ENCODE measurements around the gene MAS1. TPM values are rescaled to one million over a fixed set of nuclear protein-coding genes. Genes with fewer than 3 reads are reported as not detected.
"Not testable (repeated sequence)": the region's sequence is repeated elsewhere in the genome, so short reads cannot be mapped to it uniquely, and the experiment has no call there.

MAS1 gene
- total RNA-seq, 4 donors from 2014 or later, result not detected

DNA sequence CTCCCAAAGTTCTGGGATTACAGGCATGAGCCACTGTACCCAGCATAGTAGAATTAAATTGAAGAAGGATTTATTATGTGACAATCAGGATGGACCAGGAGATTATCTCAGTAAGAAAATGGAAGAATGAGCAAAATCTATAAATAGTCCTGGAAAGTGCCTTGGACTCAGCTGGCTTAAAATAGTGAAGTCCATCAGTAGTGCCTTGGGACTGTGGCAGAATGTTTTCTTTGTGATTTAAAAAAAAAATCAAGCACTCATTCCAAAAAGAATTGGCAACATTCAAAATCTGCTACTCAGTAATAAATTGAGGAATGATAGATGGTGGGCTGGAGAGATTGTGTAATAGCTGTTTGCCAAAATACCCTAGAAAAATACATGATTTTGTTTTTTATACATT lies 37.0 kb upstream of the MAS1 start:
- TF ChIP-seq EP300 (IDR thresholded peaks at IDR 0.05) (no peak), POLR2A (IDR thresholded peaks at IDR 0.05) (no peak), POLR2AphosphoS5 (IDR thresholded peaks at IDR 0.05) (no peak)
- TF ChIP-seq, protein P1, sequence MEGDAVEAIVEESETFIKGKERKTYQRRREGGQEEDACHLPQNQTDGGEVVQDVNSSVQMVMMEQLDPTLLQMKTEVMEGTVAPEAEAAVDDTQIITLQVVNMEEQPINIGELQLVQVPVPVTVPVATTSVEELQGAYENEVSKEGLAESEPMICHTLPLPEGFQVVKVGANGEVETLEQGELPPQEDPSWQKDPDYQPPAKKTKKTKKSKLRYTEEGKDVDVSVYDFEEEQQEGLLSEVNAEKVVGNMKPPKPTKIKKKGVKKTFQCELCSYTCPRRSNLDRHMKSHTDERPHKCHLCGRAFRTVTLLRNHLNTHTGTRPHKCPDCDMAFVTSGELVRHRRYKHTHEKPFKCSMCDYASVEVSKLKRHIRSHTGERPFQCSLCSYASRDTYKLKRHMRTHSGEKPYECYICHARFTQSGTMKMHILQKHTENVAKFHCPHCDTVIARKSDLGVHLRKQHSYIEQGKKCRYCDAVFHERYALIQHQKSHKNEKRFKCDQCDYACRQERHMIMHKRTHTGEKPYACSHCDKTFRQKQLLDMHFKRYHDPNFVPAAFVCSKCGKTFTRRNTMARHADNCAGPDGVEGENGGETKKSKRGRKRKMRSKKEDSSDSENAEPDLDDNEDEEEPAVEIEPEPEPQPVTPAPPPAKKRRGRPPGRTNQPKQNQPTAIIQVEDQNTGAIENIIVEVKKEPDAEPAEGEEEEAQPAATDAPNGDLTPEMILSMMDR (IDR thresholded peaks at IDR 0.05), result no peak
- Histone ChIP-seq H3K27ac (no peak overlapping the region), H3K27me3 (no peaks in the 10 kb centered on the region), H3K4me3 (no peak overlapping the region), H3K36me3 (no peaks in the 10 kb centered on the region), H3K9me3 (no peaks in the 10 kb centered on the region), H3K4me1 (no peaks in the 10 kb centered on the region)
- no peak for DNase-seq (ENCODE audit: low spot score in 2 of 2)

DNA sequence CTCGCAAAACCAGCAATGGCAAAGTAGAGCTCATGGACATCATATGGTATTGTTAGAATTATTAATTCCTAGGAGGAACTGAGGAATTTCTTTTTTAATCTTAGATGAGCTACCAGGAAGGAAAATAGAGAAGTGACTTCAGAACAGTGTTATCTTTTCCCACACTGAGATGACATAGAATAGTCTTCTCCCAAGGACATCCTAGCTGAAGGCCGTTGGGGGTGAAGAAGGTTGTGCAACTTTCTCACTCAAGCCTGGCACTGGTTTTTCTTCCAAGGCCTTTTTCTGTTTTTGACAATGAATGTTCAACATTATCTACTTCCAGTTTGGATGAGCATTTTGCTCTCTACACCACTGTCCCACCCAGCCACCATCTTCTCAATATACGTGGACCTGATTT lies 35.8 kb upstream of the MAS1 start:
- H3K27me3 ChIP-seq, result no peaks in the 10 kb centered on the region
- peak in 1 of 2 donors; percentile 37 for DNase-seq (ENCODE audit: low spot score in 2 of 2)
- H3K9me3 ChIP-seq, result no peaks in the 10 kb centered on the region
- no peaks in the 10 kb centered on the region for H3K4me1 ChIP-seq
- H3K4me3 ChIP-seq, result no peak overlapping the region
- TF ChIP-seq POLR2AphosphoS5 (IDR thresholded peaks at IDR 0.05), result no peak
- H3K27ac ChIP-seq, result no peak overlapping the region
- WGBS, result 81% methylated on average over 3 of the region's 3 CpGs
- no peaks in the 10 kb centered on the region for H3K36me3 ChIP-seq

DNA sequence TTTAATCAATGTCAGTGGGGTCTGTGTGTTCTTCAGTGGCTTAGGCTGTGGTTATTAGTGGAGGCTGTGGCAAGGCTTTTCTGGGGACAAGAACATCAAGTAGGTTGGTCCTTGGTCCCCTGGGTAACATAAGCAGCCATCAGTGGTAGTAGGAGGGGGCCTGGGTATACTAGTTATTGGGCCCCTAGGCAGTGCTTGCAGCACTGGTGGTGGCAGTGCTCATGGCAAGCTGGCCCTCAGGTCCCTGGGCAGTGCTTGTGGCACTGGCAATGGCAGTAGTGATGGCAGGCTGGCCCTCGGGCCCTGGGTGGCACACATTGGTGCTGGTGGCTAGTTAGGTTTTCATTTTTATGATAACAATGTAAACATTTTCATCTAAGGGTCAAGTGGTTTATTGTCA lies 32.5 kb upstream of the MAS1 start:
- DNase-seq (ENCODE audit: low spot score in 2 of 2), result peak in 1 of 2 donors; percentile 55
- no peak overlapping the region for H3K27ac ChIP-seq
- no peak overlapping the region for H3K4me3 ChIP-seq
- H3K4me1 ChIP-seq, result no peaks in the 10 kb centered on the region
- TF ChIP-seq POLR2AphosphoS5 (IDR thresholded peaks at IDR 0.05), result no peak
- WGBS, result 92% methylated on average over 1 of the region's 1 CpG
- H3K27me3 ChIP-seq, result no peaks in the 10 kb centered on the region
- H3K9me3 ChIP-seq, result no peaks in the 10 kb centered on the region
- no peaks in the 10 kb centered on the region for H3K36me3 ChIP-seq

DNA sequence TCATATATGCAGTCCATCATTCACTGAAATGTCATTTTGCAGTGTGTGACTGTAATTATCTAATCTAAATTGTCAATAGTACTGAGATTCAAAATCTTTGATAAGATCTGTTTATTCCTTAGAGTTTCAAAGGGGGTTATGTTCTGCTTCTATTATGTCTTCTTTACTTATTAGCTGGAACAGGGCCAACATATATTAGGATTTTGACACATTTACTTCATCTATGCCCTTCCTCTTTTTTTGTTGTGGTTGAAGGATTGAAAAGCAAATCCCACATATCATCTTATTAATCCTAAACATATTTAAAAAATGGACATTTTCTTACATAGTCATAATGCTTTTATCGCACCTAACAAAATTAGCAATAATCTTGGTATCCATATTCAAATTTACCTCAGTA lies 30.3 kb upstream of the MAS1 start:
- H3K4me1 ChIP-seq, result no peaks in the 10 kb centered on the region
- no peaks in the 10 kb centered on the region for H3K9me3 ChIP-seq
- no peaks in the 10 kb centered on the region for H3K27me3 ChIP-seq
- no peak overlapping the region for H3K4me3 ChIP-seq
- WGBS, result 94% methylated on average over 1 of the region's 1 CpG
- H3K27ac ChIP-seq, result no peak overlapping the region
- TF ChIP-seq EP300 (IDR thresholded peaks at IDR 0.05) (no peak), POLR2AphosphoS5 (IDR thresholded peaks at IDR 0.05) (no peak), POLR2A (IDR thresholded peaks at IDR 0.05) (no peak)
- DNase-seq (ENCODE audit: low spot score in 2 of 2), result no peak
- H3K36me3 ChIP-seq, result no peaks in the 10 kb centered on the region

DNA sequence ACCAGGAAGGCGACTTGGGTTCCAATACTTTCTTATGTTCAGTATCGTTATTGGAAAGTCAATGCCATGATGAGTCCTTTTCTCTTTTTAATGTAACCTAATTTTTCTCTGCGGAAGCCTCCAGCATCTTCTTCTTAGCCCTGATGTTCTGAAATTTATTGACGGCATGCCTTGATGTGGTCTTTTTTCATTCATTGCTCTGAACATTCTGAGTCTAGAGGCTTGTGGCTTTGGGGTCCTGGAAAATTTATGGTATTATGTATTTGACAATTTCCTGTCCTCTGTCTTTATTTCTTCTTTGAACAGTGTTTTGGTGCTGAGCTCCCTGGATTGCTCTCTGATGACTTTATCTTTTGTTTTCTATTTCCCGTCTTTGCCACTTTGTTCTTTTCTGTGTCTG lies 28.7 kb upstream of the MAS1 start:
- Histone ChIP-seq H3K4me3 (no peak overlapping the region), H3K9me3 (no peaks in the 10 kb centered on the region), H3K27me3 (no peaks in the 10 kb centered on the region), H3K4me1 (no peaks in the 10 kb centered on the region), H3K27ac (no peak overlapping the region), H3K36me3 (no peaks in the 10 kb centered on the region)
- 86% methylated on average over 5 of the region's 5 CpGs for WGBS
- no peak for TF ChIP-seq POLR2A (IDR thresholded peaks at IDR 0.05)
- TF ChIP-seq, protein P1 (IDR thresholded peaks at IDR 0.05), result no peak
- TF ChIP-seq EP300 (IDR thresholded peaks at IDR 0.05), result no peak
- no peak for TF ChIP-seq POLR2AphosphoS5 (IDR thresholded peaks at IDR 0.05)
- DNase-seq (ENCODE audit: low spot score in 2 of 2), result no peak

DNA sequence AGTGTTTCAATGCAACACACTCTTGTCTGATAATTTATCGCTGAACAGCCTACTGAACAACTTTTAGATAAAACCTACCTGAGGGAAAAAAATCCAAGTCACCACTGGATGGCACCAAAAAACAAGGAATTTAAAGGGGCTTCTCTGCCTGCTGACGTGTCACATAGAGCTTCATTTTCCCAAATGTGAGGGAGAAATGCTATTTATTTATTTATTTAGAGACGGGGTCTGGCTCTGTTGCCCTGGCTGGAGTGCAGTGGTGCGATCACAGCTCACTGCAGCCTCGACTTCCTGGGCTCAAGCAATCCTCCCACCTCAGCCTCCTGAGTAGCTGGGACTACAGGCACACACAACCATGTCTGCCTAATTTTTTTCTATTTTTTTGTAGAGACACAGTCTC lies 27.4 kb upstream of the MAS1 start:
- not testable (repeated sequence) for H3K27me3 ChIP-seq, H3K4me1 ChIP-seq, H3K9me3 ChIP-seq, H3K27ac ChIP-seq, H3K36me3 ChIP-seq, H3K4me3 ChIP-seq
- TF ChIP-seq, protein P1 (IDR thresholded peaks at IDR 0.05), result peak in 1 of 2 donors; percentile 18
- WGBS, result 30% methylated on average over 5 of the region's 5 CpGs
- DNase-seq (ENCODE audit: low spot score in 2 of 2), result peak in 1 of 2 donors; percentile 16

DNA sequence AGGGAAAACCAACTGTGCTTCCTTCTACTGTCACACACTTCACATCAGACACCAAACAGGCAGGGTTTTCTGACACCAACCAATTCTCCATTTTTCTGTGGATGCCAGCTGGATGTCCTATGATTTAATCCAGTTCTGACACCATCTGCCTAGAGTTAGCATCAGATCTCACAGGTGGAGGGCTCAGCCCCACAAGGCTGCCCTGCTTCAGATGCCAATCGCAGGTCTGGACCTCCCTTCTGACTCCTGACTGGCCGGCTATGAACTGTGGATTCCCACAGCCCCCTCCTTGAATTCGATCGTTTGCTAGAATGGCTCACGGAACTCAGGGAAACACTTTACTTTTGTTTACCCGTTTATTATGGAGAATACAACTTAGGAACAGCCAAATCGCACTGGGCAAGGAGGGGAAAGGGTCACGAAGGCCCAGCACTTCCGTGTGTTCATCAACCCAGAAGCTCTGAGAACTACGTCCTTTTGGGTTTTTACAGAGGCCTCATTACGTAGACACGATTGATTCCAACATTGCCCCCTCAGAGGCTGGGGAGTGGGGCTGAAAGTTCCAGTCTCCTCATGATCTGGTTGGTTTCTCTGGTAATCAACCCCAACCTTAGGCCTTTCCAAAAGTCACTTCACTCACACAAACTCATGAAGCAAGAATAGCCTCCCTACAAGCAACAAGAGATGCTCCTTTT lies 25.4 kb upstream of the MAS1 start:
- Histone ChIP-seq H3K27me3 (no peaks in the 10 kb centered on the region), H3K36me3 (no peaks in the 10 kb centered on the region), H3K4me1 (no peaks in the 10 kb centered on the region), H3K9me3 (peaks cover 3% of the 10 kb centered on the region), H3K4me3 (no peak overlapping the region), H3K27ac (no peak overlapping the region)
- 92% methylated on average over 12 of the region's 12 CpGs for WGBS
- TF ChIP-seq POLR2AphosphoS5 (IDR thresholded peaks at IDR 0.05) (no peak), EP300 (IDR thresholded peaks at IDR 0.05) (no peak), POLR2A (IDR thresholded peaks at IDR 0.05) (no peak)
- TF ChIP-seq, protein P1 (IDR thresholded peaks at IDR 0.05), result no peak
- peak in 1 of 2 donors; percentile 41 for DNase-seq (ENCODE audit: low spot score in 2 of 2)
